ENCODE results near the gene ZFX.

Gene ZFX

GRCh38 chrX:24202465-24203031 is 53.0 kb downstream of the ZFX start:
- no peak for TF ChIP-seq REST (IDR thresholded peaks at IDR 0.05; ENCODE audit: insufficient read depth in 1 of 2, low read depth in 2 of 2, low read length in 2 of 2)
- TF ChIP-seq FOXP2 (optimal IDR thresholded peaks at IDR 0.05; ENCODE audit: borderline replicate concordance, extremely low read depth, extremely low read length, insufficient read depth) = no peak
- no peak for TF ChIP-seq POLR2AphosphoS5 (IDR thresholded peaks at IDR 0.05; ENCODE audit: low read depth, low read length)
- no peak for TF ChIP-seq SIN3A (IDR thresholded peaks at IDR 0.05; ENCODE audit: borderline replicate concordance, insufficient read depth, low read length)
- TF ChIP-seq TAF1 (IDR thresholded peaks at IDR 0.05; ENCODE audit: borderline replicate concordance, insufficient read depth, low read length) = no peak

- TF ChIP-seq POLR2AphosphoS5 (IDR thresholded peaks at IDR 0.05; ENCODE audit: low read depth, low read length) (no peak), TAF1 (IDR thresholded peaks at IDR 0.05; ENCODE audit: borderline replicate concordance, insufficient read depth, low read length) (no peak), SIN3A (IDR thresholded peaks at IDR 0.05; ENCODE audit: borderline replicate concordance, insufficient read depth, low read length) (no peak), FOXP2 (optimal IDR thresholded peaks at IDR 0.05; ENCODE audit: borderline replicate concordance, extremely low read depth, extremely low read length, insufficient read depth) (no peak), REST (IDR thresholded peaks at IDR 0.05; ENCODE audit: insufficient read depth in 1 of 2, low read depth in 2 of 2, low read length in 2 of 2) (no peak)
These were observed 53.7 kb downstream of the ZFX start for GRCh38 chrX:24203072-24203808.

- TF ChIP-seq REST (IDR thresholded peaks at IDR 0.05; ENCODE audit: insufficient read depth in 1 of 2, low read depth in 2 of 2, low read length in 2 of 2) (no peak), POLR2AphosphoS5 (IDR thresholded peaks at IDR 0.05; ENCODE audit: low read depth, low read length) (no peak), SIN3A (IDR thresholded peaks at IDR 0.05; ENCODE audit: borderline replicate concordance, insufficient read depth, low read length) (no peak), FOXP2 (optimal IDR thresholded peaks at IDR 0.05; ENCODE audit: borderline replicate concordance, extremely low read depth, extremely low read length, insufficient read depth) (no peak), TAF1 (IDR thresholded peaks at IDR 0.05; ENCODE audit: borderline replicate concordance, insufficient read depth, low read length) (no peak)
These were observed 54.8 kb downstream of the ZFX start for GRCh38 chrX:24204331-24204730.

- TF ChIP-seq TAF1 (IDR thresholded peaks at IDR 0.05; ENCODE audit: borderline replicate concordance, insufficient read depth, low read length) (no peak), REST (IDR thresholded peaks at IDR 0.05; ENCODE audit: insufficient read depth in 1 of 2, low read depth in 2 of 2, low read length in 2 of 2) (no peak), FOXP2 (optimal IDR thresholded peaks at IDR 0.05; ENCODE audit: borderline replicate concordance, extremely low read depth, extremely low read length, insufficient read depth) (no peak), SIN3A (IDR thresholded peaks at IDR 0.05; ENCODE audit: borderline replicate concordance, insufficient read depth, low read length) (no peak), POLR2AphosphoS5 (IDR thresholded peaks at IDR 0.05; ENCODE audit: low read depth, low read length) (no peak)
These were observed 55.4 kb downstream of the ZFX start for GRCh38 chrX:24204958-24205357.
